K562 (cell line): ENCODE measurements around the gene CCL27. TPM values are rescaled to one million over a fixed set of nuclear protein-coding genes. Genes with fewer than 3 reads are reported as not detected.

Experiments
- ATAC-seq: fragments of 200-7000 bp; cut with Tn5 transposase; 3 replicates; pipeline ENCODE4 v1.9.1; 2020; ENCODE audit warnings: moderate library complexity
- BruUV-seq: library from RNA; stranded (reverse); fragments of 400-500 nt; replicated peaks from 2 replicates; lab custom pipeline; 2021; lab: Mats Ljungman, UMichigan
- CTCF ChIA-PET: fragments of 300-600 bp; formaldehyde crosslinking; extraction: SDS; loops from one replicate; lab custom pipeline; 2021; ENCODE audit warnings: low intra/inter-chr PET ratio; lab: Yijun Ruan, JAX
- POLR2A ChIA-PET: fragments of 300-600, 350-650 bp; sonication (Branson Sonifier 250); formaldehyde crosslinking; extraction: SDS; loops from one replicate; lab custom pipeline; 2021; ENCODE audit warnings: antibody characterized with exemption, inconsistent platforms; lab: Yijun Ruan, JAX
- DNase-seq, 4 experiments: peaks; one replicate each; pipeline versions ENCODE4 v3.0.0 to v3.0.0-alpha.2; 2011 to 2018; ENCODE audit warnings: low spot score in 3 of 4, mixed read lengths in 3 of 4; ENCODE audit errors: extremely low read depth in 1 of 4
- FAIRE-seq: peaks from 2 replicates; lab custom pipeline; 2011; peaks lifted over from hg19 to GRCh38; lab: Jason Lieb, UNC
- H2AFZ ChIP-seq: 2 replicates; pipeline ENCODE4 v1.6.0; 2011; ENCODE audit warnings: low read depth, low read length, control low read depth, inconsistent platforms
- H3K27ac ChIP-seq: fragments of 200-600 bp; 3 replicates; pipeline ENCODE4 v1.8.0; 2011; ENCODE audit warnings: low read depth, mild to moderate bottlenecking, control low read depth, inconsistent platforms, low read length, moderate library complexity, mixed read lengths; ENCODE audit errors: extremely low read depth
- H3K27me3 ChIP-seq, 2 experiments: fragments of 300-600 bp in 1 of 2; 2 replicates in 1 of 2; 3 replicates in 1 of 2; pipeline versions ENCODE4 v1.6.0 to v1.8.0; 2011; ENCODE audit warnings: inconsistent platforms in 2 of 2, low read length in 2 of 2, mild to moderate bottlenecking in 1 of 2, mixed read lengths in 1 of 2, moderate library complexity in 1 of 2; ENCODE audit not compliant: control insufficient read depth in 2 of 2, insufficient read depth in 2 of 2
- H3K36me3 ChIP-seq: fragments of 300-600 bp; 3 replicates; pipeline ENCODE4 v1.8.0; 2011; ENCODE audit warnings: mild to moderate bottlenecking, low read length, inconsistent platforms; ENCODE audit not compliant: control insufficient read depth, insufficient read depth
- H3K4me1 ChIP-seq, 2 experiments: fragments of 200-600 bp in 1 of 2; replicated peaks in 1 of 2; 2 replicates in 1 of 2; 3 replicates in 1 of 2; pipeline versions ENCODE4 v1.5.1 to v1.8.0; 2011; ENCODE audit warnings: inconsistent platforms in 2 of 2, low read length in 2 of 2, mild to moderate bottlenecking in 1 of 2, mixed read lengths in 1 of 2, moderate library complexity in 1 of 2; ENCODE audit not compliant: control insufficient read depth in 2 of 2, insufficient read depth in 2 of 2
- H3K4me2 ChIP-seq: 2 replicates; pipeline ENCODE4 v1.6.1; 2011; ENCODE audit warnings: low read length, control low read depth, inconsistent platforms, mixed read lengths; ENCODE audit not compliant: insufficient read depth
- H3K4me3 ChIP-seq: fragments of 200-600 bp; sonication (generic), shearing (Covaris generic); 2 replicates; pipeline ENCODE4 v1.5.1; 2016; ENCODE audit warnings: control low read depth, inconsistent platforms
- H3K79me2 ChIP-seq: fragments of 200-600 bp; 3 replicates; pipeline ENCODE4 v1.8.0; 2011; ENCODE audit warnings: low read length, inconsistent platforms; ENCODE audit not compliant: control insufficient read depth, insufficient read depth
- H3K9ac ChIP-seq, 2 experiments: 2 replicates each; pipeline versions ENCODE4 v1.6.0 to v1.6.1; 2011; ENCODE audit warnings: low read depth in 2 of 2, low read length in 2 of 2, control low read depth in 1 of 2, inconsistent platforms in 1 of 2, mild to moderate bottlenecking in 1 of 2, mixed read lengths in 1 of 2; ENCODE audit not compliant: insufficient read depth in 1 of 2
- H3K9me1 ChIP-seq: one replicate; pipeline ENCODE4 v1.6.0; 2011; ENCODE audit warnings: inconsistent platforms, mild to moderate bottlenecking, low read length, moderate library complexity; ENCODE audit not compliant: control insufficient read depth, insufficient read depth
- H3K9me3 ChIP-seq: replicated peaks from 2 replicates; pipeline ENCODE4 v1.5.1; 2011; ENCODE audit warnings: low read depth, low read length, inconsistent platforms; ENCODE audit not compliant: control insufficient read depth, insufficient read depth
- H4K20me1 ChIP-seq: replicated peaks from 2 replicates; pipeline ENCODE4 v1.6.1; 2011; ENCODE audit warnings: low read length, inconsistent platforms, mixed read lengths; ENCODE audit not compliant: control insufficient read depth, insufficient read depth
- EGR1 ChIP-seq: fragments of 450-650 bp; conservative IDR thresholded peaks from 2 replicates; pipeline ENCODE4 v1.6.1; 2017; ENCODE audit warnings: mild to moderate bottlenecking
- MXI1 ChIP-seq: IDR thresholded peaks from 2 replicates; pipeline ENCODE4 v1.6.1; 2011; ENCODE audit warnings: low read depth, mild to moderate bottlenecking, improper control_type of control experiment, low read length
- WGBS: fragments of 100-300 bp; shearing (Covaris generic); methylation state at CpG from one replicate; pipeline ENCODE4 v1.1.6; 2016; ENCODE audit warnings: low coverage, mixed read lengths; ENCODE audit not compliant: insufficient coverage; ENCODE audit errors: missing lambda C conversion rate; 5-methylcytosine and 5-hydroxymethylcytosine counted together
- in situ Hi-C: fragments of 300-500 bp; cut with MboI; formaldehyde crosslinking; loops from 4 replicates; pipeline ENCODE4 v1.15.0; 2018; ENCODE audit warnings: inconsistent platforms, mixed read lengths
- intact Hi-C: fragments of 100-400 bp; cut with micrococcal nuclease; formaldehyde crosslinking; loops from 2 replicates; pipeline ENCODE4 v1.14.2; 2022
- polyA plus RNA-seq, 8 experiments: library from polyadenylated mRNA; depleted of rRNA in 4 of 8; stranded (reverse) in 5 of 8; unstranded in 3 of 8; fragments of >200 nt; fragmentation: Nextera tagmentation in 2 of 8; fragmentation: Illumina TruSeq in 1 of 8; extraction: Ambion mirVana in 2 of 8; extraction: Trizol in 1 of 8; gene quantifications; 2 replicates each; pipeline versions ENCODE4 v1.2.1 to v1.2.3, GENCODE V29; 2011 to 2014; ENCODE audit warnings: inconsistent platforms in 1 of 8, missing spikeins in 1 of 8
- total RNA-seq, 7 experiments: library from RNA; depleted of rRNA in 6 of 7; stranded (reverse); fragments of >200 nt in 6 of 7; fragmentation: Illumina TruSeq in 2 of 7; extraction: Trizol in 2 of 7; gene quantifications; 2 replicates each; pipeline versions ENCODE4 v1.2.1 to v1.2.3, GENCODE V29; 2011 to 2021; ENCODE audit warnings: low replicate concordance in 1 of 7
- TF ChIP-seq, protein P1 (sequence below), 2 experiments: fragments of 450-650 bp; IDR thresholded peaks; 2 replicates each; pipeline ENCODE4 v1.6.1; 2016

CCL27 gene
- total and polyA plus RNA-seq, 9 of the 15 experiments (the other 6 are each of a cell fraction or from before 2014, with no cell fraction given), result 0.10 to 0.53 (median 0.27) TPM; not detected in 5

DNA sequence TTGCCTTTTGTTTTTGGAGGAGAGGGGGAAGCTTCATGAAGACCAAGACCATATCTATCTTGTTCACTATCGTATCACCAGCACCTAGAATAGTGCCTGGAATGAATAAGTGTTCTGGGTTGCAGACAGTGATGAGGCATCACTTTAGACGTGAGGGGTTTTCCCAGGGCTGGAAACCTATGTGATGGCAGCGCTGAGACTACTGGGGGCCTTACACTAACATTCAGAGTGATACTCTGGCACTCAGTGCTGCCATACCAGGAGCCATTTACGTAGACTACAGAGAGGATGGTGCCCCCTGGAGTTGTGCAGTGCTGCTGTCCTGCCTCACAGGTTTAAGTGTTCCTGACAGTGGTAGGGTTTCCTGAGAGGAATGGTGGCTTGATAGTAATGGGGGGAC lies 21.7 kb upstream of the CCL27 start (continued):
- TF ChIP-seq, protein P1, sequence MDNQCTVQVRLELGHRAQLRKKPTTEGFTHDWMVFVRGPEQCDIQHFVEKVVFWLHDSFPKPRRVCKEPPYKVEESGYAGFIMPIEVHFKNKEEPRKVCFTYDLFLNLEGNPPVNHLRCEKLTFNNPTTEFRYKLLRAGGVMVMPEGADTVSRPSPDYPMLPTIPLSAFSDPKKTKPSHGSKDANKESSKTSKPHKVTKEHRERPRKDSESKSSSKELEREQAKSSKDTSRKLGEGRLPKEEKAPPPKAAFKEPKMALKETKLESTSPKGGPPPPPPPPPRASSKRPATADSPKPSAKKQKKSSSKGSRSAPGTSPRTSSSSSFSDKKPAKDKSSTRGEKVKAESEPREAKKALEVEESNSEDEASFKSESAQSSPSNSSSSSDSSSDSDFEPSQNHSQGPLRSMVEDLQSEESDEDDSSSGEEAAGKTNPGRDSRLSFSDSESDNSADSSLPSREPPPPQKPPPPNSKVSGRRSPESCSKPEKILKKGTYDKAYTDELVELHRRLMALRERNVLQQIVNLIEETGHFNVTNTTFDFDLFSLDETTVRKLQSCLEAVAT (IDR thresholded peaks at IDR 0.05), result no peak
- TF ChIP-seq, all 486 proteins: peak for 1

GRCh38 chr9:34675869-34676268 lies 13.4 kb upstream of the CCL27 start:
- DNase-seq (peak in 2 of 4 experiments; percentile 27 to 30), ATAC-seq (no peak), FAIRE-seq (no peak)
- H3K79me2 ChIP-seq, result no peaks in the 10 kb centered on the region
- H3K27ac ChIP-seq, result no peak overlapping the region
- TF ChIP-seq EGR1 (0 out of 2 replicates have a peak, but pooled peaks have one; percentile 6), MXI1 (no peak)
- H2AFZ ChIP-seq, result no peak overlapping the region
- intact Hi-C loops (loop anchor here (1.0 kb wide), 1 partner anchor 26 kb away; no protein-coding TSS in a partner anchor), in situ Hi-C loops (no loop called here)
- CTCF ChIA-PET, result interaction anchor here (0.5 to 3.1 kb wide), 2 partner anchors 26 to 36 kb away, joined by 3 to 20 read pairs; no protein-coding TSS in a partner anchor
- BruUV-seq, result no TSS peak
- POLR2A ChIA-PET, result no interaction called here
- H3K4me2 ChIP-seq, result no peak overlapping the region
- H3K4me1 ChIP-seq, result peaks cover 0 to 2% of the 10 kb centered on the region in 2 experiments; a peak in 1 of 5 replicates
- H3K9ac ChIP-seq, result no peak overlapping the region
- H3K9me3 ChIP-seq, result no peaks in the 10 kb centered on the region
- 93% methylated on average over 2 of the region's 2 CpGs for WGBS
- H3K27me3 ChIP-seq, result no peaks in the 10 kb centered on the region
- H3K9me1 ChIP-seq, result no peaks in the 10 kb centered on the region
- H4K20me1 ChIP-seq, result no peaks in the 10 kb centered on the region
- H3K36me3 ChIP-seq, result no peaks in the 10 kb centered on the region
- no peak overlapping the region for H3K4me3 ChIP-seq
